Right forelimb (tissue), 1 donor: ENCODE results near the gene PEX11G.

Source experiments
- DNase-seq: peaks from one replicate; pipeline ENCODE4 v3.0.0-alpha.2; 2018

PEX11G gene

GRCh38 chr19:7488736-7489353 lies at the start of gene PEX11G:
Gene PEX11G, minus strand, starts transcription at chr19:7489035. Its CDS starts 25 bp downstream, at chr19:7489010.
- peak; percentile 97 for DNase-seq

GRCh38 chr19:7535998-7536695 lies 47.3 kb upstream of the PEX11G start:
- DNase-seq = no peak

- peak; percentile 98 for DNase-seq
Measured at GRCh38 chr19:7535047-7535997, 46.5 kb upstream of the PEX11G start, which contains the start of gene PNPLA6. Gene PNPLA6, plus strand, starts transcription at chr19:7535717. Its CDS starts 72 bp downstream, at chr19:7535789.

GRCh38 chr19:7534531-7535046 lies 45.8 kb upstream of the PEX11G start:
- DNase-seq = peak; percentile 83

- peak; percentile 92 for DNase-seq
Measured at GRCh38 chr19:7533925-7534480, 45.2 kb upstream of the PEX11G start.

- DNase-seq = peak; percentile 70
Measured at GRCh38 chr19:7533281-7533885, 44.5 kb upstream of the PEX11G start.

- DNase-seq = no peak
Measured at GRCh38 chr19:7529610-7530490, 41.0 kb upstream of the PEX11G start.

GRCh38 chr19:7529246-7529600 lies 40.4 kb upstream of the PEX11G start:
- no peak for DNase-seq

GRCh38 chr19:7528522-7529245 lies 39.8 kb upstream of the PEX11G start:
- no peak for DNase-seq

- DNase-seq = no peak
Measured at GRCh38 chr19:7528192-7528519, 39.3 kb upstream of the PEX11G start.

GRCh38 chr19:7527516-7528191 lies 38.8 kb upstream of the PEX11G start:
- DNase-seq = no peak

- DNase-seq = no peak
Measured at GRCh38 chr19:7526059-7526929, 37.5 kb upstream of the PEX11G start.

- no peak for DNase-seq
Measured at GRCh38 chr19:7524992-7525739, 36.3 kb upstream of the PEX11G start.

- DNase-seq = no peak
Measured at GRCh38 chr19:7524523-7524922, 35.7 kb upstream of the PEX11G start.

- no peak for DNase-seq
Measured at GRCh38 chr19:7522923-7523667, 34.3 kb upstream of the PEX11G start.

- DNase-seq = peak; percentile 99
Measured at GRCh38 chr19:7522072-7522922, 33.5 kb upstream of the PEX11G start, which contains the start of gene MCOLN1. Gene MCOLN1, plus strand, starts transcription at chr19:7522624. Its CDS starts 127 bp downstream, at chr19:7522751.
